Left kidney (tissue), 2 donors: ENCODE measurements around the gene RPS15. TPM values are rescaled to one million over a fixed set of nuclear protein-coding genes. Genes with fewer than 3 reads are reported as not detected.
"Not testable (repeated sequence)": the region's sequence is repeated elsewhere in the genome, so short reads cannot be mapped to it uniquely, and the experiment has no call there.

Source experiments
- DNase-seq: peaks from one replicate; pipeline ENCODE4 v3.0.0-alpha.2; 2013
- polyA plus RNA-seq: library from polyadenylated mRNA; unstranded; fragments of 120-200 nt; gene quantifications from one replicate; pipeline ENCODE4 v1.2.1, GENCODE V29; 2013; ENCODE audit not compliant: insufficient read length

Gene RPS15
- polyA plus RNA-seq, 1 donor, result 539 TPM

DNA sequence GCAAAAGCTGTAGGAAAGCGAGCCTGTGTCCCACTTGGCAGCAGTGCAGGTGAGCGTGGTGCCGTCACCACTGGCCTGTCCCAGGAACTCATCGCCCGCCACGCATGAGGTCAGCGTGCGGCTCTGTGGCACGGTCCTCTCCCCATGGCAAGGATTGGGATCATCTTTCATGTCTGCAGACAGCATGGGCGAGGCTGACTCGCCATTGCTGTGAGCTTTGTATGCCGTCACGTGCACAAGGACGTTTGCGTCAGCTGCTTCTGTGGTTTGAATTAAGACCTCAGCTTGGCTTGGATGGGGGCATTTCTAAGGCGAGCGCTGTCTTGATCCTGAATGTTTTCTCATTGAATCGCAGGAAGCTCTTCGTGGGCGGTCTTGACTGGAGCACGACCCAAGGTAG is 21.1 kb upstream of the RPS15 start:
- no peak for DNase-seq

DNA sequence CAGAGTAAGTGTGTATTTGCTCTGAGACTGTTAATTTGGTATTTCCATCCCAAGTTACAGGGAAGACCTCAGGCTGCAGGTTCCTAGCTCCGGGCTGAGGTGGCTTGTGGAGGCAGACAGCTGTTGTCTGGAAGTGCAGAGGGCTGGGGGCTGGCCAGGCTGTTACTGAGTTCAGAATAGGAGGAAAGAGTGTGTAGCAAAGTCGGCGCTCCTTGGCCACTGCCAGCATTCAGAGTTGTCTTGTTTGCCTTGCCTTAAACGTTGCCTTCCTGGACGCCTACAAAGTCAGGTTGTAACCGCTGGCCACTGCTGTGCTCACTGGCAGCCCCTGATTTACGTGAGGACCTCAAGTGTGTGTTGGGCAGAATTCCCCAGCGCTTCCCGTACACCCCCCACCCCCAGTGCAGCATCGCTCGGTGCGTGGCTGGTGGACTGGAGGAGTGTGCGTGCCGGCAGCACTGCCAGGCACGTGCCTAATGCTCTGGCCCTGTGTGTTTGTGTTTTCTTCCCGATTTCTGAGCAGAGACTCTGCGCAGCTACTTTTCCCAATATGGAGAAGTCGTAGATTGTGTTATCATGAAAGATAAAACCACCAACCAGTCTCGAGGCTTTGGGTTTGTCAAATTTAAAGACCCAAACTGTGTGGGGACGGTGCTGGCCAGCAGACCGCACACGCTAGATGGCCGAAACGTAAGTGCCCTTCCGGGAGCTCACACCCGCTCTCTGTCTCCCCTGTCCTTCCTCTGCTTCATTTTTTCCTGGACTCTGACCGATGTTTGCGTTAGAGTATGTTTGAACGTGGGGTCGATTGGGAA is 20.3 kb upstream of the RPS15 start:
- DNase-seq, result no peak

- DNase-seq, result no peak
Observed at GRCh38 chr19:1418496-1418775, 19.8 kb upstream of the RPS15 start.

DNA sequence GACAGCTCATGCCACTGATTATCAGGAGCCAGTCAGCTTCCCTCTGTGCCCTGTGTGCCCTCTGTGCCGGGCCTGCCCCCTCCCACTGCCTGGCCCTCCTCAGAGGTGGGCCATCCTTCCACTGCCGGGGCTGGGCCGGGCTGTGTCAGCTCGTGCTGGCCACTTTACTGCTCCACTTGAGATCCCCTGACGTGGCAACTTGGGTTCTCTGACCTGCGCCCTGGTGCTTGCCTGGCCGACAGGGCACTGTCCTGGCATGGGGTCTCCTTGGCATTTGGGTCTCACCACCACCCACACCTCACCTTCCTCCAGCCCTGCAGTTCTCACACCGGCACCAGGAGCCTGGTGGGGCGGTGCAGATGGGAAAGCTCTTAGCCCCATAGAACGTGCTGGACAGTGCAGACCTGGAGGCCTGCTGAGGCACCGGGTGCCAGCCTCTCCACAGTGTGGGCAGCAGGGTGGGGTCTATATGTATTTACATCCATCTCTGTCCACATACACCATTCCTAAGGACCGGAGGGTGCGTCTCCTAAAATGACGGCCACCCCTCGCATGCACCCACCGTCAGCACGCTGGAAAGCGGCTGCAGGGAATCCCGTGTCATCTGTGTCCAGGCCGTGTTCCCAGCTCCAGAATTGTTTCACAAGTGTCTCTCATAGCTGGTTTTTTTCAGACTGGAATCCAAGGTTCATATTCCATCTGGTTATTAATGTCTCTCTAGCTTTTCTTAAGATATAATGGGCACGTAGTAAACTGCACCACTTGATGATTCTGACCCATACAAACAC is 19.1 kb upstream of the RPS15 start:
- DNase-seq, result no peak

- not testable (repeated sequence) for DNase-seq
Observed at GRCh38 chr19:1420085-1420484, 18.1 kb upstream of the RPS15 start.

- DNase-seq, result no peak
Observed at GRCh38 chr19:1420590-1420989, 17.6 kb upstream of the RPS15 start.

GRCh38 chr19:1421218-1421957 is 16.8 kb upstream of the RPS15 start:
- DNase-seq, result no peak

GRCh38 chr19:1421958-1422305 is 16.3 kb upstream of the RPS15 start:
- no peak for DNase-seq

- no peak for DNase-seq
Observed at GRCh38 chr19:1422360-1422759, 15.8 kb upstream of the RPS15 start.

DNA sequence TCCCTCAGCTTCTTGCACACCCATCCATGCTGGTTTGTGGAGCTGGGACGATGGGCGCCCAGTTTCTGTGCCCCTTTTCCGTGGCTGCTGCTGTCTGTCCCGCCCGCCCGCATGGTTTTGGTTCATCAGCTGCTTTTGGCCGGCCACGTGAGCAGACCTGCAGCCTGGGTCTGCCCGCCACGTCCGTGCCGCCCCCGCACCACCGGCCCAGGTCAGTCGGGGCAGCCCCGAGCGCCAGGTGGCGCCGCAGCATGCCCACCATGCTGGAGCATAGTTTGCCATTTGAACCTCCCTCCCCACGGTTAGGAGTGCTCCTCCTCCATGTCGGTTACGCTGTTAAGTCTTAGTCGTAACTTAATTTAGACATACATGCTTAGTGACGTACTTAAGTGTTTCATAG is 15.3 kb upstream of the RPS15 start:
- DNase-seq, result no peak

GRCh38 chr19:1423436-1424191 is 14.6 kb upstream of the RPS15 start:
- no peak for DNase-seq

DNA sequence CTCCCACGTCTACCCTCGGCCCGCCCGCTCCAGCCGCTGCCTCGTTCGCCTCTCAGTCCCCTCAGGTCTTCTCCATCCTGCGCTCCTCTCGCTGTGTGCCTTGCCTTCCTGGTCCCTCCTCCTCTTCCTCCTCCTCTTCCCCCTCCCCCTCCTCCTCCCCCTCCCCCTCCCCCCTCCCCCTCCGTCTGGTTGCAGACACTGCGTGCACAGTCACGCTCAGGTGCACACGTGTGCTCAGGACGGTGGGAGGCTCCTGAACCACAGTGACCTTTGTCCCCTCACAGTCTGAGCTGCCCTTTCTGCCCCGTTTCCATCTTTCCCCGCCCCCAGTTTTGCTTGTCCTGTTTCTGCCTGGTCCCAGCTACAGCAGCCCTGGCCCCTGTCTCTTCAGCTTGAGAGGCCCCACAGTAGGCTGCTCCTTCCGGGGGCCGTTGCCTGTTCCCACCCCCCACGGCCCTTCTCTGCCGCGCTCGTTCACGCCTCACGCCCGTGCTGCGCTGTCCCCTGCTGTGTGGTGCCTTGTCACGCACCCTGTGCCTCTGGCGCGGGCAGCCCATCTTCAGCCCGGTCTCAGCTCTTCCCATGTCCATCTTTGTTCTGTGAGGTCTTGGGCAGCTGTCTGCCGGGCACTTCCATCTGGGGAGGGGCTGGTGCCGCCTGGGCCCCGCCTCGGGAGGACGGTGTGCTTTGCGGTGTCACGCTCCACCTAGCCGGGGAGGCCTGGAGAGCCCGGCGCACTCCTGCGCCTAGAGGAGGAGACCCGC is 13.8 kb upstream of the RPS15 start:
- no peak for DNase-seq

DNA sequence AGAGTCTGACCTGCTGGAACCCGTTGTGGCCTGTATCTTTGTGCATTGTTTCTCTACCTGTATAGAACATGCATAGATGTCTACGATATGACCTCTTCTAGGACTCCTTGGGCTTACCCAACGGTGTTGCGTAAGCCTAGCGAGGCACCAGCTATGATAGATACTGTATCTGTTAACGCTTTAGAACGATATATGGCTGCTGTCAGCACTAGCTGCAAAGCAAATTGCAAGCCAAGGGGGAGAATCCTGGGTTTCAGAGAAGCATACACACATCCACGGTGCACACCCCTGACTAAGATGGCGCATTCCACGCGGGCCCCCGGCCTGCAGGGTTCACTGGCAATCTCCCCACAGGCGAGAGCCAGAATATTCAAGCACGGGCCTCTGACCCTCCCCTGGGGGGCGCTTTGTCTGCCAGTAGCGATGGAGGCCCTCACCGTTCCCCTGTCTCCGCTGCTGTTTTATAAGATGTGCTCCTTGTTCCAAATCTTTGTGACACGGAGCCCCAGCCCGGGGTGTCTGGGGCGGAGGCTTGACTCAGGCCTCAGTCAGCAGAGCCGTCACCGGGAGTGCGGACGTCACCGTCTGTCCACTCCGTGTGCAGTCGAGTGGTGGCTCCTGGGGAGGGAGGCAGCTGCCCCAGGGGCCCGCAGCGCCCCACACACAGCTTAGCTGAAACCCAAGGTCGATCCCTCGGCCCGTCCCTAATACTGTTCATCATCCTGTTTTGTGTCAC is 12.9 kb upstream of the RPS15 start:
- DNase-seq, result no peak

DNA sequence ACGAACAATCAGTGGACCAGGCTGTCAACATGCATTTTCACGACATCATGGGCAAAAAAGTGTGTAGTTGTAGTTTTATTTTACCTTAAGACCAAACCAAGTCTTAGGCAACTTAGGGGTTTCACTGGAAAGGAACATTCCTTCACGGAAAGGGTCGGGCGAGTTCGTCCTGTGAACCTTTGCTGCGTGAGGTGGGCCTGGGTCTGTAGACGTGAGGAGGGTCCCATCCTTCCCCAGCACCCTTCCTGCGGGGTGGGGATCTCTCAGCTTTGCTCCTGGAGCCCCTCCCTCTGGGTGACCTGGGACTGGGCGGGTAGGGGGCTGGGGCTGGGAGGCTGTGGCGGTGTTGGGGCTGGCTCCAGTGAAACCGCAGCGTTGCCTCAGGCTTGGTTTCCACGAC is 12.3 kb upstream of the RPS15 start:
- DNase-seq, result no peak

DNA sequence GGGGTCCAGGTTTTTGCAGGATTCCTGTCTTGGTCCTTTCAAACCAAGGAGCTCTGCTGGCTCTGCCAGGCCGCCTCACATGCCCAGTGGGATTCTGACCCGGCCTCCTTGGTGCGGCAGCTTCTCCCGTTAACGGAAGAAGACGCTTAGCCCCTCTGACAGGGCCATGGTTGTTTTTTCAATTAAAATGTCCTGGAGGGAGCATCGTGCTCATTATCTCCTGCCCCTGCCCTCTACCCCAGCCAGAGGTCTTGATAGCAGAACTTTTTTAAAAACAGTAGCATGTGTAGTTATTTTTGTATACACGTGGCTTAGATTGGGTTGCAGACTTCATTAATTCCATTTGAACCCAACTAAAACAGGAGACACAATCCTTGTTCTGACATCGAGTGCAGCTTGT is 11.5 kb upstream of the RPS15 start:
- DNase-seq, result no peak

DNA sequence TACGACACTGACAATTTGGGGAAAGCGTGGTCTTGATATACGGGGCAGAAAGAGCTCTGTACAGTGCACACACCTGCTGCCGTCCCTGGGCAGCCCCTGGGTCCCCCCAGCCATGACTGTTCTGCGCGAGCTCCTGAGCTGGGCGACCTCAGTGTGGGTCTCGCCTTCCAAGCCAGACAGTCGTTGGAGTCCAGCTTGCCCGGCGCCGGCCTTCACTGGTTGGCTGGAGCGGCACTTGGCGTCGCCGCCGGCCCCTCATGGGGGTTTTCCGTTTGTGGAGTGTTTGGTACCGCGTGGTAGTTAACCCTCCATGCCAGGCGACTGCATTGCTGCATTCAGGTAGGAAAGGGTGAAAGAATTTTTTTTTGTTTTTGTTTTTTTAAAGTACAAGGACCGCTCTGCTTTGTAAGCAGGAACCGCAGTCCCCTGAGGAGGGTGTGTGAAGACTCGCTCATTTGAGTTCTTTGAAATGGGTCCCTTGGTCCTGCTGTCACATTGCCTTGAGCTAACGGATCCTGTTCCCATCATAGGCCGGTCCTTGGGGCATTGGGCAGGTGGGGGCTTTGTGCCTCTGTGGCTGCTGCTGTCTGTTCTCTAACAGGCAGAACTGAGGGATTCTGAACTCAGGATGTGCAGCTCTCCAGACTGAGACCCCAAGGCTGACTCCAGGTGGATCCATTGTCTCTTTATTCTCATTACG is 10.8 kb upstream of the RPS15 start:
- no peak for DNase-seq

DNA sequence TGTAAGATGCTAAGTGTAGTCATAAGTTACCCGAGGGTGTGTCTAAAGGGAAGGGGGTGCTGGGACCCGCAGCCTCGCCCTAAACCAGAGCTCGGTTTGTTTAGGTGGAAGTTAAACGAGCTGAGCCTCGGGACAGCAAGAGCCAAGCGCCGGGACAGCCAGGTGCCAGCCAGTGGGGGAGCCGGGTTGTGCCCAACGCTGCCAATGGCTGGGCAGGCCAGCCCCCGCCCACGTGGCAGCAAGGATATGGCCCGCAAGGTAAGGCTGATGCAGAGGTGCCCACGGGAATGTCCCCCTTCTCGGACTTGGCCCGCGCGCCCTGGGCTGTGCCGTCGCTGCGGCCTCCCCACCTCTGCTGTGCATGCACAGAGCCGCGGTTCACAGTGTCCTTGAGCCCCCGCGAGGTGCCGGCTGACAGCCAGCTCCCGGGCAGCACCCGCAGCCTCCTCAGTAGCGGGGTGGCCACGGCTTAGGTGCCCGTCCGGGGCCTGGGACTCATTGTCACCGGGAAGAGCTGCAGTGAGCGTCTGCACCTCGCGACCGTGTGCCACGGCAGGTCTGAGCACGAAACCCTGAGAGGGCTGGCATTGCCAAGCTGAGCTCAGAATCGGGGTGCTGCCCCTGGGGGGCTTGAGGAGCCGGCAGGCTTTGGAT is 9.3 kb upstream of the RPS15 start:
- DNase-seq, result no peak

- no peak for DNase-seq
Observed at GRCh38 chr19:1429750-1430149, 8.4 kb upstream of the RPS15 start.

- no peak for DNase-seq
Observed at GRCh38 chr19:1430246-1430645, 8.0 kb upstream of the RPS15 start.
